DND-41 (cell line): Measurements from ENCODE around the gene PRELID2.

Experiments
- ATAC-seq: fragments of 200-7000 bp; cut with Tn5 transposase; 3 replicates; pipeline ENCODE4 v1.9.1; 2021; ENCODE audit warnings: low read depth; ENCODE audit not compliant: insufficient read depth
- DNase-seq: peaks from one replicate; pipeline ENCODE4 v3.0.0-alpha.2; 2020
- H2AFZ ChIP-seq: 2 replicates; pipeline ENCODE4 v1.6.0; 2012; ENCODE audit warnings: low read depth, low read length
- H3K27ac ChIP-seq: 2 replicates; pipeline ENCODE4 v1.5.1; 2012; ENCODE audit warnings: low read length, inconsistent platforms
- H3K27me3 ChIP-seq: fragments of 200-600 bp; sonication (generic); 2 replicates; pipeline ENCODE4 v1.6.0; 2012; ENCODE audit warnings: low read length, mild to moderate bottlenecking, inconsistent platforms; ENCODE audit not compliant: insufficient read depth, poor library complexity
- H3K36me3 ChIP-seq: 2 replicates; pipeline ENCODE4 v1.5.1; 2012; ENCODE audit warnings: low read length, inconsistent platforms; ENCODE audit not compliant: insufficient read depth
- H3K4me1 ChIP-seq: 2 replicates; pipeline ENCODE4 v1.5.1; 2012; ENCODE audit warnings: mild to moderate bottlenecking, low read length; ENCODE audit not compliant: insufficient read depth
- H3K4me2 ChIP-seq: 2 replicates; pipeline ENCODE4 v1.6.0; 2012; ENCODE audit warnings: mild to moderate bottlenecking, moderate library complexity, low read length, inconsistent platforms; ENCODE audit not compliant: insufficient read depth
- H3K4me3 ChIP-seq, 2 experiments: fragments of 200-600 bp in 1 of 2; shearing (Covaris generic) in 1 of 2; 2 replicates each; pipeline ENCODE4 v1.5.1; 2012 to 2016; ENCODE audit warnings: inconsistent platforms in 2 of 2, low read length in 2 of 2, mild to moderate bottlenecking in 2 of 2, low read depth in 1 of 2, moderate library complexity in 1 of 2
- H3K79me2 ChIP-seq: 2 replicates; pipeline ENCODE4 v1.6.0; 2012; ENCODE audit warnings: low read length, inconsistent platforms; ENCODE audit not compliant: insufficient read depth
- H3K9ac ChIP-seq: 2 replicates; pipeline ENCODE4 v1.6.0; 2012; ENCODE audit warnings: low read depth, mild to moderate bottlenecking, inconsistent platforms, low read length, moderate library complexity
- H3K9me3 ChIP-seq: 2 replicates; pipeline ENCODE4 v1.5.1; 2012; ENCODE audit warnings: low read length, moderate library complexity, mild to moderate bottlenecking, inconsistent platforms; ENCODE audit not compliant: insufficient read depth, severe bottlenecking
- H4K20me1 ChIP-seq: 2 replicates; pipeline ENCODE4 v1.6.0; 2012; ENCODE audit warnings: low read length; ENCODE audit not compliant: insufficient read depth
- EZH2 ChIP-seq: IDR thresholded peaks from 3 replicates; pipeline ENCODE4 v1.6.1; 2012; ENCODE audit warnings: borderline replicate concordance, low read depth, mild to moderate bottlenecking, moderate library complexity, low read length, inconsistent platforms; ENCODE audit not compliant: severe bottlenecking
- TF ChIP-seq, protein P1 (sequence below): IDR thresholded peaks from 2 replicates; pipeline ENCODE4 v1.5.1; 2012; ENCODE audit warnings: borderline replicate concordance, low read length, moderate library complexity, mild to moderate bottlenecking; ENCODE audit not compliant: poor library complexity, severe bottlenecking; ENCODE audit errors: extremely low read depth

PRELID2 gene

DNA sequence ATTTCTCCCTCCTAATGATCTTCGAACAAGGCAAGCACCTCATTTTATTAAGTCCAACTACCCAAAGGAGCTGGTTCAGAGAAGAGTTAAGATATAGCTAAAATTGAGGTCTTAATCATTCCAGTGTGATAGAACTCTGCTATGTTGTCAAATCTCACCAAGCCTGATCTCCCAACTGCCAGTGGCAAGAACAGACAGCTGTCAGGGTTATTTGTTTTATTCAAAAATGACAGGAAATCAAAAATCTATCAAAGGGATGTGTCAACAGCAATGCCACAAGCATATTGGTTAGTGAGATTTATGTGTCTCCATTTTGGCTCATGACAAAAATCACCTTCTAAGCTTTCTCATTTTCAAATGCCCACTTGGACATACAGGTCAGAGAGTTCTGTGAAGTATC, 74.5 kb downstream of the PRELID2 start:
- no peaks in the 10 kb centered on the region for H3K4me1 ChIP-seq
- no peak overlapping the region for H2AFZ ChIP-seq
- H3K9me3 ChIP-seq: no peaks in the 10 kb centered on the region
- no peaks in the 10 kb centered on the region for H4K20me1 ChIP-seq
- no peak overlapping the region for H3K9ac ChIP-seq
- H3K27me3 ChIP-seq: no peaks in the 10 kb centered on the region
- DNase-seq (no peak), ATAC-seq (no peak)
- no peaks in the 10 kb centered on the region for H3K36me3 ChIP-seq
- H3K4me3 ChIP-seq: no peak overlapping the region
- no peak overlapping the region for H3K4me2 ChIP-seq
- H3K79me2 ChIP-seq: no peaks in the 10 kb centered on the region
- TF ChIP-seq, protein P1, sequence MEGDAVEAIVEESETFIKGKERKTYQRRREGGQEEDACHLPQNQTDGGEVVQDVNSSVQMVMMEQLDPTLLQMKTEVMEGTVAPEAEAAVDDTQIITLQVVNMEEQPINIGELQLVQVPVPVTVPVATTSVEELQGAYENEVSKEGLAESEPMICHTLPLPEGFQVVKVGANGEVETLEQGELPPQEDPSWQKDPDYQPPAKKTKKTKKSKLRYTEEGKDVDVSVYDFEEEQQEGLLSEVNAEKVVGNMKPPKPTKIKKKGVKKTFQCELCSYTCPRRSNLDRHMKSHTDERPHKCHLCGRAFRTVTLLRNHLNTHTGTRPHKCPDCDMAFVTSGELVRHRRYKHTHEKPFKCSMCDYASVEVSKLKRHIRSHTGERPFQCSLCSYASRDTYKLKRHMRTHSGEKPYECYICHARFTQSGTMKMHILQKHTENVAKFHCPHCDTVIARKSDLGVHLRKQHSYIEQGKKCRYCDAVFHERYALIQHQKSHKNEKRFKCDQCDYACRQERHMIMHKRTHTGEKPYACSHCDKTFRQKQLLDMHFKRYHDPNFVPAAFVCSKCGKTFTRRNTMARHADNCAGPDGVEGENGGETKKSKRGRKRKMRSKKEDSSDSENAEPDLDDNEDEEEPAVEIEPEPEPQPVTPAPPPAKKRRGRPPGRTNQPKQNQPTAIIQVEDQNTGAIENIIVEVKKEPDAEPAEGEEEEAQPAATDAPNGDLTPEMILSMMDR: no peak
- TF ChIP-seq EZH2: no peak
- no peak overlapping the region for H3K27ac ChIP-seq

- no peak overlapping the region for H3K4me3 ChIP-seq
- no peak overlapping the region for H2AFZ ChIP-seq
Measured at GRCh38 chr5:145752947-145753346, 82.2 kb downstream of the PRELID2 start.

GRCh38 chr5:145752534-145752933, 82.6 kb downstream of the PRELID2 start:
- H3K9me3 ChIP-seq: no peaks in the 10 kb centered on the region
- no peak overlapping the region for H3K4me3 ChIP-seq
- no peaks in the 10 kb centered on the region for H3K27me3 ChIP-seq
- H4K20me1 ChIP-seq: no peaks in the 10 kb centered on the region
- no peak overlapping the region for H2AFZ ChIP-seq
- no peak for ATAC-seq
- H3K36me3 ChIP-seq: no peaks in the 10 kb centered on the region
- no peaks in the 10 kb centered on the region for H3K4me1 ChIP-seq
- no peak overlapping the region for H3K27ac ChIP-seq
- no peak for DNase-seq
- no peak overlapping the region for H3K9ac ChIP-seq
- TF ChIP-seq, protein P1: no peak
- TF ChIP-seq EZH2: no peak
- H3K79me2 ChIP-seq: no peaks in the 10 kb centered on the region
- H3K4me2 ChIP-seq: no peak overlapping the region

More at GRCh38 chr5:145752947-145753346, 82.2 kb downstream of the PRELID2 start:
- Histone ChIP-seq H3K79me2 (no peaks in the 10 kb centered on the region), H3K9me3 (no peaks in the 10 kb centered on the region), H3K27me3 (no peaks in the 10 kb centered on the region), H3K27ac (no peak overlapping the region), H4K20me1 (no peaks in the 10 kb centered on the region), H3K36me3 (no peaks in the 10 kb centered on the region), H3K4me1 (no peaks in the 10 kb centered on the region), H3K4me2 (no peak overlapping the region), H3K9ac (no peak overlapping the region)
- ATAC-seq (no peak), DNase-seq (no peak)
- TF ChIP-seq, protein P1: no peak
- no peak for TF ChIP-seq EZH2

- Histone ChIP-seq H3K79me2 (no peaks in the 10 kb centered on the region), H3K4me2 (no peak overlapping the region), H3K4me3 (no peak overlapping the region), H2AFZ (no peak overlapping the region), H3K9ac (no peak overlapping the region), H3K9me3 (no peaks in the 10 kb centered on the region), H3K4me1 (no peaks in the 10 kb centered on the region), H3K27me3 (no peaks in the 10 kb centered on the region), H4K20me1 (no peaks in the 10 kb centered on the region), H3K27ac (no peak overlapping the region), H3K36me3 (no peaks in the 10 kb centered on the region)
- DNase-seq: no peak
- ATAC-seq: no peak
- no peak for TF ChIP-seq EZH2
- TF ChIP-seq, protein P1: no peak
Measured at GRCh38 chr5:145750199-145750598, 84.9 kb downstream of the PRELID2 start.
